ENCODE data around the gene FASTK.

The FASTK gene

DNA sequence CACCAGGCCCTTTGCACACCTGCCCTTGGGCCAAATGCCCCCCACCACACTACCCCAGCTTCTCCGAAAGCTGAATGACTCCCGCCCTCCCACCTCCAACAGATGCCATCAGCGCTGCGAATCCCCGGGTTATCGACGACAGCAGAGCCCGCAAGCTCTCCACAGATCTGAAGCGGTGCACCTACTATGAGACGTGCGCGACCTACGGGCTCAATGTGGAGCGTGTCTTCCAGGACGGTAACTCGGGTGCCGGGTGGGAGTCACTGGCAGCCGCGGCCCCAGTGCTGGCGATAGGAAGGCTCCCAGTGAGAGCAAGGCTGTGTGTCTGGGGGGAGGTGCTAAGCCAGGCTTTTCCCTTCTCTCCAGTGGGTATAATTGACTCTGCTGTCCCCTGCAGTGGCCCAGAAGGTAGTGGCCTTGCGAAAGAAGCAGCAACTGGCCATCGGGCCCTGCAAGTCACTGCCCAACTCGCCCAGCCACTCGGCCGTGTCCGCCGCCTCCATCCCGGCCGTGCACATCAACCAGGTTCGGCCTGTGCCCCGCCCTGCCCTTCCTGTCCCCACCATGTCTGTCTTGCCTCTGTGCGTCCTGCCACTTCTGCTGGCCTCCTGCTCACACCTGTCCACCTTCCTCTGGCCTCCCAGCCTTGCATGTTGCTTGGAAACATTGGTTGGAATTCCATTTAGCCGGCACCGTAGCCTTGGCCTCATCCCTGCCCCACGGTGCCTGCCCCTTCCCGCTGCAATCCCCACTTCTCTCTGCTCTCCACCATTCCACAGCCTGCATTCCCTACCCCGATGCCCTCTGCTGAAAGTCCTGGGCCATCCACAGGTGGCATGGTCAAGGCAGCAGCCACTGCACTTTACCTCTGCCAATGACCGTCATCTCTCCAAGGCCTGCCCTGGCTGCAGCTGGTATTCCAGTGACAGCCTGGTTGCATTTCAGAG is 37.8 kb upstream of the FASTK start:
- DNase-seq (ENCODE audit: low read depth), result no peak

DNA sequence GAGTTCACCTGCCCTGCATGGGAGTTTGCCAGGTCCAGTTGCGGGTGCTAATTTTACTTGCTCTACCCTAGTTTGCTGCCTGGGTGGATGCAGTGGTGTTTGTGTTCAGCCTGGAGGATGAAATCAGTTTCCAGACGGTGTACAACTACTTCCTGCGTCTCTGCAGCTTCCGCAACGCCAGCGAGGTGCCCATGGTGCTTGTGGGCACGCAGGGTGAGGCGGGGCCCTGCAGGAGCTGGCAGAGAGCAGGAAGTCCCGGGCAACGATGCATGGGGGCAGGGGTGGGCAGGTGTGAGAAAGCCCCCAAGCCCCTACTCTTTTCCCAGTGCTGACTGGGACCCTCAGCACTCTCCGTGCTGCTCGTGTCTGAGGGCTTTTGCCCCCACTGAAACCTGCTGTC is 37.0 kb upstream of the FASTK start:
- no peak for DNase-seq (ENCODE audit: low read depth)

GRCh38 chr7:151116603-151117440 is 36.2 kb upstream of the FASTK start:
- DNase-seq (ENCODE audit: low read depth), result no peak

- DNase-seq (ENCODE audit: low read depth), result no peak
Measured at GRCh38 chr7:151115836-151116418, 35.3 kb upstream of the FASTK start.

DNA sequence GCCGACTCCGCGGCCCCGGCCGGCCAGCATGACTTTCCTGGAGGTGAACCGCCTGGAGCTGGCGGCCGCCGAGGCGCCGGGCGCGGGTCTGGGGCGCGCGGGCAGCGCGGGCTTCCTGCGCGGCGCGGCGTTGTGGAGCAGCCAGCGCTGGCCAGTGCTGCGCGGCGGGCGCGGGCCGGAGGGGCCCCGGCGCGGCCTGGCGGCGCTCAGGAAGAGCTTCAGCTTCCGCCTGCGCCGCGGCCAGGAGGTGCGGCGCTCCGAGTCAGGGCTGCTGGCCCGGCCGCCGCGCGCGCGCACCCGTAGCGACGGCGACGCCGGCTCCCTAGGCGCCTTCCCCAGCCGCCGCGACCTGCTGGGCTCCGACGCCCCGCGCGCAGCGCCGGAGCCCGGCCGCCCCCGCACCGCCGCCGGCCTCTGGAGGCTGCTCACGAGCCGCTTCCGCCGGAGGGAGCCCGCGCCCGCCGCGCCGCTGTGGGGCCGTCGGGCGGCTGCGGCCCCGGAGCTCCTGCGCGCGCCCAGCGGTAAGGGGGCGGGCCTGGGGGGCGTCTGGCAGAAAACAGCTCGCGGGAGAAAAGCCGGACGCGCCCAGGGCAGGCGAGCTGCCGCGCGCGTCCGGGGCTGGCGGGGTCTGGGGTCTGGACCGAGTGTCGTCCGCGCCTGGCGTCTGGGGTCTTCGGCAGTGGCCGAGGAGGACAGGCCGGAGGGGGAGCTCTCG is 34.7 kb upstream of the FASTK start:
- DNase-seq (ENCODE audit: low read depth), result no peak

- DNase-seq (ENCODE audit: low read depth), result no peak
Measured at GRCh38 chr7:151114151-151115090, 33.8 kb upstream of the FASTK start.

- no peak for DNase-seq (ENCODE audit: low read depth)
Measured at GRCh38 chr7:151113344-151114150, 32.9 kb upstream of the FASTK start.

DNA sequence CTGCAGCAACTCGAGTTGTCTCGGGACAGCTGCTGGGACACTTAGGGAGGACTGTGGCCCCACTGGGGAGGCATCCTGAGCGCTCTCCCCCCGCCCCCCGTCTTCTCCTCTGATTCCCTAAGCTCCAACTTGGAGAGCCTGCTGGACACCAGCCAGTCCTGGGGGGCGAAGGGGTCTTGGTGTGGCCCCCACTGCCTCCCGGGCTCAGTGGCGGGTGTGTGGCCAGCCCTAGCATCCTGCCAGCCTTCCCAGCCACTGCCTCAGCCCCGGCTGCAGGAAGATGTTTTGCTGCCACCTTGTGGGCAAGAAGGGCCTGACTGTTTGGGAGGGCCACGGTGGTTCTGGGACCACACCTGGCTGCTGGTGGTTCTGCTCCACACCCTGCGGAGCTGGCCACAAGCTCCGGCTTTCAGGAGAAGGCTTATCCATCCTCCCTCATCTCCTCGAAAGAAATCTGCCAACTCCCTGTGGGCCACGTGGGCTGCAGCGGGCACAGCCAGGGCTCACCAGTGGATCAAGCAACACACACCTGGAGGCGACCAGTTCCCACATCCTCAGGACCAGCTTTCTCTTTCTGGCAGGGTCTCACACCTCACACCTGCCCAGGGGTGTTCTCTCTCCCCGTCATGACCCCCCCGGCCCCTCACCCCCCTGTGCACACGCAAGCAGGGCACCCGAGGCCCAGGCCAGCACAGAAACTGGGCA is 30.5 kb upstream of the FASTK start:
- no peak for DNase-seq (ENCODE audit: low read depth)

GRCh38 chr7:151110236-151110940 is 29.8 kb upstream of the FASTK start:
- DNase-seq (ENCODE audit: low read depth), result no peak

DNA sequence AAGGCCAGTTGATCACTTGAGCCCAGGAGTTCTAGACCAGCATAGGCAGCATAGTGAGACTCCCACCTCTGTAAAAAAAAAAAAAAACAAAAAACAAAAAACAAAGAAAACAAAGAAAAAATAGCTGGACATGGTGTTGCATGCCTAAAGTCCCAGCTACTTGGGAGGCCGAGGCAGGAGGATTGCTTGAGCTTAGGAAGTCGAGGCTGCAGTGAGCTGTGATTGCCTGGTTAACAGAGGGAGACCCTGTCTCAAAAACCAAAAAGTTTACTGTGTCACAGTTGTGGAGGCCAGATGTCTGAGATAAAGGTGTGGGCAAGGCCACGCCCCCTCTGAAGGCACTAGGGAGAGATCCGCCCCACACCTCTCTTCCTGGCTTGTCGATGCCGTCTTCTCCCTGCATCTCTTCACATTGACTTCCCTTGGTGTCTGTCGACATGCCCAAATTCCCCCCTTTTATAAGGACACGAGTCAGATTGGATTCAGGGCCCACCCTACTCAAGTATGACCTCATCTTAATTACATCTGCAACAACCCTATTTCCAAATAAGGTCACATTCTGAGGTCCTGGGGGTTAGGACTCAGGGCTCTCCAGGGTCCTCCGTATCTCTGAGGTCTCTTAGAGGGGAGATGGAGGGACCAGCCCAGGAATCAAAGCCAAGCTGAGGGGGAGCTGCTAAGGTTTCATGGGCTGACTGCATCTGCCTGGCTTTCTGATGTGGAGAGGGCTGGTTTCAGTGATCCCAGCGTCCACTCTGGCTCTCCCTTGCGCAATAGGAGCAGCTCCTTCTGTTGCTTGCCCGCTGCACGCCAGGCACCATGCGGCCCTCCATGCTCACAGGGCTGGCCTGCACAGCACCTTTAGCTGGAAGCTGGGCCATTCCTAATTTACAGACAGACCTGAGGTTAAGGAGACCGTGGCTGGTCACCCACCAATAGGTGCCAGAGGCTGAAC is 28.8 kb upstream of the FASTK start:
- DNase-seq (ENCODE audit: low read depth), result no peak

DNA sequence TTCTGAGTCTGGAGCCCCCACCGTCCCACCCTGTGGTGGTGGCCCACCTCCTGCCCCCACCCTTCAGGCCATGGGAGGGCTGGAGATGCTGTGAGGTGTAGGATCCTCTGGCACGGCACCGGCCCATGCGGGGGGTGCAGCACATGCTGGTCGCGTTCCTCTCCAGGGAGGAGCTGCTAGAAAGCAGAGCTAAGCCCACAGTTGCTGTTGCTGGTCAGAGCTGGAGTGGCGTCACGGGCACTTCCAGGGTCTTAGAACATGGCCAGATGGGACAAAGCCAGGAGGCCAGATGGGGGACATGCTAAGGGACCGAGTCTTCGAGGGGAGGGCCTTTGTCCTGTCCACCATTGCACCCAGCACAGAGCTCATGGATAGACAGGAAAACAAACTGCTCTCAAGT is 27.3 kb upstream of the FASTK start:
- DNase-seq (ENCODE audit: low read depth), result no peak

DNA sequence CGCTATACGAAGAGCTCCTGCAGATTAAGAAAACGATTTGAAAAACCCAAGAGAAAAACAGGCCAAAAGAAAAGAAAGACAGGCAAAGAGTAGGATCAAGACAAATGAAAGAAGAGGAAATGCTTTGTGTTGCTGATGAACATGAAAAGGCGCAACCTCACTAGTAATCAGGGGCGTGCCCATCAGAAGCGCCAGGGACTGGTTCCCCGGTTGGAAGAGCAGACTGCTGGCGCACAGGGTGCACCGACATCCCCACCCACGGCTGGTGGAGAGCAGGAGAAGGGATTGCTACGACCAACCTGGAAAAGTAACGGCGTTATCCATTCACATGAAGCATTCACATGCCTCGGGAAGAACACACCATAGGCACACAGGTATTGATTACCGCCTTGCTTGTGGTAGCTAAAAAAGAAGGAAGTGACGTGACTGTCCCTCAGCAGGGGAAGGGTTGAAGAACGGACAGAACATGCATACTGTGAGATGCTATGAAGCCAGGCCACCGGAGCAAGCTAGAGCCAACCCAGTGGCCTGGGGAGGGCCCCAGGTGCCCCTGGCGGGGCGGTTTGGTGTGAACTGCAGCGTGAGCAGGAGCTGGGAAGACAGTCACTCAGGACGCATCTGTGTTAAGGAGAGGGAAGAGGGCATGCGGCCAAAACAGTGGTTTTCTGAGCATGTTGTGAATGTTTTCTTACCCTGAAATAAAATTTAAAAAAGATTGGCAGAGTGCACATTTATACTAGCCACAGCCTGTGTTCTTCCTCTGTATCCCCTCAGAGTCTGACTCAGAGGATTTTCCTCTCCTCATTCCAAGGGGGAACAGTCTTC is 24.0 kb upstream of the FASTK start:
- DNase-seq (ENCODE audit: low read depth), result no peak

GRCh38 chr7:151103973-151104372 is 23.4 kb upstream of the FASTK start:
- no peak for DNase-seq (ENCODE audit: low read depth)

DNA sequence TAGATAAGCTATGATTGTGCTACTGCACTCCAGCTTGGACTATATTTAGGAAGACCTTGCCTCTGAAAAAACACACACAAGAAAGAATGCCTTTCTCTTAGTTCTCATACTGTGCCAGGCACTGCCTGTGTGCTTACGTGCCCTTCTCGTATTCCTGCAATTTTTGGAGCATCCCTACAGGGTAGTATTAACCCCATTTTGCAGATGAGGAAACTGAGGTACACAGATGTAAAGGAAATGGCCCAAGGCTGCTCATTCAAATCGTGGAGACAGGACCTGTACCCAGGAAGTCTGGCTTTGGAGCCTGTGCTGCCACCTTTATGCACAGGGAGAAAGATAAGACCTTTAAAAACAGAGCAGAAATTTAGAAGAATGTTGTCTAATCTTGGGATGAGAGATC is 22.4 kb upstream of the FASTK start:
- no peak for DNase-seq (ENCODE audit: low read depth)

DNA sequence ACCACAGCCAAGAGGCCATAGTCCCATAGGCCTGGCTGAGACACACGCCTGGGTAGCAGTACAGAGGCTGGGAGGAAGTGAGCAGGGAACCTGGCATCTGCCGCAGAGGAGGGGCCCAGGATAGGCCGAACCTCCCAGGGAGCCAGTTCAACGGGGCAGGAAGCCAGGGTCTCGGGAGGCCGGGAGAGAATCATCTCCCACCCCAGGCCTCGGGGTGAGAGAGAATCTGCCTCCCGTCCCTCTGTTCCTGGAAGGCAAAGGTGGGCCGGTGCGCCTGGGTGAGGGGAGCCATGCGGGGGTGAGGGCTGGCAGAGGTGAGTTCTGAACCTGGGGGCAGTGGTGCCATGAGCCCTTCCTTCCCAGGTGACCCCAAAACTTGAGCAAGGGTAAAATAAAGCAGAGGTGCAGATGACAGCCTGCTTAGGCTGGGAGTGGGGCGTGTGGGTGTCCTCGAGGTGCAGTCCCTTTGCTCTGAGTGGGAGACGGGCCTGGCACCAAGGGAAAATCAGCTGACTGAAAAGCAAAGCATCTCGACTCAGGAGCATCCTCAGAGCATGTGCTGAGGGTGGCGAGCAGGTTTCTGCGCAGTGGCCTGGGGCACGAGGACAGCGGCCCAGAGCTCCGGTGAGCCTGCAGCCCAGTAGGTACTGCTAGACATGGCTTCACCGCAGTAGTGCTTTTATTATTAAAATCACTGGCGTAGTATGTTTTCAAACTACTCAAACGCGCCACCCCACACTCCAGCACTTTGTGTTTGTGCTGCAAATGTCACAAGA is 21.2 kb upstream of the FASTK start:
- no peak for DNase-seq (ENCODE audit: low read depth)

DNA sequence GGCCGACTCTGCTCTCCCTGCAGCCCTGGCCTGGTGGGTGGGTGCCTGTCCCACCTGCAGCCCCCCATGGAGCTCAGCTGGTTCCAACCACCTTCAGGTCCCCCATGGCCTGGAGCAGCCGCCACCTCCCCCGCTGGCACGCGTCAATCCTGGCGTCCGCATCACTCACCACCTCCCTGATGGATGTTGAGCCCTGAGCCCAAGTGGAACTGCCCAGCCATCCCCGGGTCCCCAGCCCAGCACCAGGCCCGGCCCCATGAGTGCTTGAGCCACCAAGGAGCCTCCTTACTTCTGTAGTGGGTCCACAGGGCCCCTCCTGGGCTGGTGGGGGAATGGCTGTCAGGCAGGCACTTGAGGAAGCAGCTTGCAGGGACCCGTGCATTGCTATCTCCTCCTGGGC is 20.3 kb upstream of the FASTK start:
- DNase-seq (ENCODE audit: low read depth), result no peak

Measured in non-pigmented ciliary epithelial cell (primary cell).